ENCODE data around the gene MYCL.

Gene MYCL

DNA sequence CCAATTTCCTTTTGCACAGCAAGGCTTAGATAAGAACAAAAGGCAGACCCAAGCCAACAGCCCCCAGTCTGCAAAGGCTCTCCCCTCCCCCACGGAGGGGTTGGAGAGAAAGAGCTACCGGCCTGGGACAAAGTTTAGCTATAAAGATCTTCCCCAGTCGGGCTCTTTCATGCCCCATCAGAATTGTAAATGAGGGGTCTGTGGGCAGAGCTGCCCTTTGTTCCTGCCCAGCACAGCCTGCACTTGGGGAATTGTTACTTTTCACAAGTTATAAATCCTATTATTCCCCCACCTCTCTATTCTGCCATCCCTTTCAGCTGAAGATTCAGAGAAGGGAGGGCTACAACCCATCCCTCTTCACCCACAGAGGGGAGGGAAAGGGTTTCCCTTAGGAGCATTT lies 3.5 kb downstream of the MYCL start:
- H3K9me3 ChIP-seq (ENCODE audit: control insufficient read depth, low read length), result no peaks in the 10 kb centered on the region
- no peak overlapping the region for H3K9ac ChIP-seq (ENCODE audit: low read length)
- peaks cover 45% of the 10 kb centered on the region for H3K4me1 ChIP-seq (ENCODE audit: control insufficient read depth, insufficient read depth, low read length)
- no peaks in the 10 kb centered on the region for H3K36me3 ChIP-seq (ENCODE audit: control insufficient read depth, insufficient read depth, low read length, severe bottlenecking)
- peaks cover 24% of the 10 kb centered on the region for H3K27me3 ChIP-seq (replicated peaks; ENCODE audit: control insufficient read depth, insufficient read depth, low read length)
- no peak for DNase-seq (ENCODE audit: low read depth)
- no peak overlapping the region for H3K4me3 ChIP-seq (ENCODE audit: low read length)

DNA sequence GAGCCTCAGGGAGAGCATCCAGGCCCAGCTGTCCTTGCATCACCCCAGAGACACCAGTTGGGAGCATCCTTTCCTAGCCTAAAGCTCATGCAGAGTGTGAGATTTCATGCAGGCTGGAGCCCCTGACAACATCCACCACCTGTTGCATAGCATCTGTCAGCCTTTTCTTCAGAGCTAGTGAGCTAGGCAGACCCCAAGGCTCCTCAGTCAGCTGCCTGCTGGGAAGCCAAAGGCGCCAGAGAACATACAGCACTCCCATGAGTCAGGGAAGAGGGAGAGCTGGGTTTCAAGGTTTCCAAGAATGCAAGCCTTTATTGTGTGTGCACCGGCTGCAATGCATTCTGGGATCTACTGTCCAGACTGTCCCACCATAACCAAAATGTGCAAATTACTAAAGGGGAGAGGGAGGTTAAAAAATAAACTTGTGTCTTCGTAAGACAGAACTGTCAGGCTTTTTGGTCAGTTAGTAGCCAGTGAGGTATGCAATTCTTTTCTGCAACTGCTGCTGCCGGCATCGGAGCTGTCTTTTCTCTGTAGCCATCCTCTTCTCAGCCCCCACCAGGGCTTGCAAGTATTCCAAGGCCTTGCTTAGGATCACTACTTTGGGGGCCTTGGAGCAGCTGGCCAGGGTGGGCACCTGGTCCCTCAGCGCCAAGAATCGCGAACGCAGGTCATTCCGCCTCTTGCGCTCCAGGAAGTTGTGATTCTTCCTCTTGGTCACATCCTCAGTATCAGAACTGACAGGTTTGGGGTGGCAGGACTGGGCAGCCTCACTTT lies 4.6 kb downstream of the MYCL start:
- H3K27me3 ChIP-seq (replicated peaks; ENCODE audit: control insufficient read depth, insufficient read depth, low read length), result peaks cover 15% of the 10 kb centered on the region
- peaks cover 55% of the 10 kb centered on the region for H3K4me1 ChIP-seq (ENCODE audit: control insufficient read depth, insufficient read depth, low read length)
- no peaks in the 10 kb centered on the region for H3K36me3 ChIP-seq (ENCODE audit: control insufficient read depth, insufficient read depth, low read length, severe bottlenecking)
- no peak overlapping the region for H3K4me3 ChIP-seq (ENCODE audit: low read length)
- no peak overlapping the region for H3K9ac ChIP-seq (ENCODE audit: low read length)
- H3K9me3 ChIP-seq (ENCODE audit: control insufficient read depth, low read length), result no peaks in the 10 kb centered on the region
- DNase-seq (ENCODE audit: low read depth), result peak; percentile 46

DNA sequence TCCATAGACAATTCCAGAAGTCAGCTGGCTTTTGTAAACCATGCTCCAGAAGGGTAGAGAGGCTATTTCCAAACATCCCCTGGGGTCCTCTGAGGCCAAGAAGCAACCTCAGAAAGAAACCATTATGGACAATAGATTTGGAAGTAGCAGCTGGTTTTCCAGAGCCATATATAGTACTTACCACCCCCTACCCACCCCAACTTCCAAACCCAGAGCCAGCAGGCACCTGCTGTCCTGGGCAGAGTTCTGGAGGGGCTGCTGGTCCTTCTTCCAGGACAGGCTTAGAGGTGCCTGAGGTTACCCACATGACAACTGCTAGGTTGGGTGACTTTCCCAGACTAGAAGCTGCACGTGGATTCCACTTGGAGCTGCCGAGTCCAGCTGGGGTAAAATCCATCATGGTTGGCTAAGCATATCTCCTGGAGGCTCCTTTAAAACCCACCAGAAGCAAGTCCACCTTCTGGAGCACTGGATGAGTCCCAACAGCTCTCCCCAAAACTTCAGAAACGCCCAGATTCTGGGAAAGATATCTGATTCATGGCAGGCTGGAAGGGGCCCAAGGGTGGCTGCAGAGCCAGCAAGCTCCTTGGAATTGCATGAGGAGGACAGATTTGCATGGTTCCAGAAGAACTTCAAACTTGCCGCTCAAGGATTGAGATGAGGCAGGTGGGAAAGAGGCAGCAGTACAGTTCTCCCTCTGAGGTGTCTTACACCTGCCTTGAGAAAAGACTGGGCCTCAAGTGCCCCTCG lies 5.8 kb downstream of the MYCL start:
- Histone ChIP-seq H3K36me3 (ENCODE audit: control insufficient read depth, insufficient read depth, low read length, severe bottlenecking) (no peaks in the 10 kb centered on the region), H3K9me3 (ENCODE audit: control insufficient read depth, low read length) (no peaks in the 10 kb centered on the region), H3K4me1 (ENCODE audit: control insufficient read depth, insufficient read depth, low read length) (peaks cover 55% of the 10 kb centered on the region), H3K27me3 (replicated peaks; ENCODE audit: control insufficient read depth, insufficient read depth, low read length) (peaks cover 15% of the 10 kb centered on the region), H3K9ac (ENCODE audit: low read length) (no peak overlapping the region), H3K4me3 (ENCODE audit: low read length) (peak overlapping the region; percentile 23)
- DNase-seq (ENCODE audit: low read depth), result no peak

DNA sequence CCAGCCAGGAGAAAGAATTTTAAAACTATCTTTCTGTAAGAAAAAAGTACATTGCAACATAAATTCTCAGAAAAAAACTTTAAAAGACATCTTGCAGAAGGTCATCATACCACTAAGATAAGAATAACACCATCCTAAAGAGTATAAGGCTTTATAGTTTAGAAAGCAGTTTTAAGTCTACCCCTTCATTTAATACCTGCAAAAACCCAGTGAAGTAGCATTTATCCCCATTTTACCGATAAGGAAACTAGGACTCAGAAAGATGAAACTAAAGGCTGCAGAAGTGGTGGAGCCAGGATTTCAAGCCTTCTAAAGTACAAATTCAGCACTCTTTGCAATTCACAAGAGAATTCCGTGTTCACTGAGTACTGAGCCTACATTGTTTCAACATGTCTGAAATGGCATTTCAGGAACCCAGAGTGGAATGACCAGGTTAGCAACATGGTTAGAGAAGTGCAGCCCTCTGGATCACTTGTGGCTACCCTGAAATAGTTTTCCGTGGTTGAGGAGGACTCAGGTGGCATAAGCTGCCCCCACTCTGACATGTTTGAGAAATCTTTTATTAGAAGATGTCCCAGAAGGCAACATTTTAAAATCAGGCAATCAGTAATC lies 6.7 kb downstream of the MYCL start:
- H3K4me3 ChIP-seq (ENCODE audit: low read length), result no peak overlapping the region
- H3K36me3 ChIP-seq (ENCODE audit: control insufficient read depth, insufficient read depth, low read length, severe bottlenecking), result no peaks in the 10 kb centered on the region
- no peak overlapping the region for H3K9ac ChIP-seq (ENCODE audit: low read length)
- no peaks in the 10 kb centered on the region for H3K9me3 ChIP-seq (ENCODE audit: control insufficient read depth, low read length)
- peaks cover 8% of the 10 kb centered on the region for H3K27me3 ChIP-seq (replicated peaks; ENCODE audit: control insufficient read depth, insufficient read depth, low read length)
- peaks cover 51% of the 10 kb centered on the region for H3K4me1 ChIP-seq (ENCODE audit: control insufficient read depth, insufficient read depth, low read length)
- DNase-seq (ENCODE audit: low read depth), result no peak

DNA sequence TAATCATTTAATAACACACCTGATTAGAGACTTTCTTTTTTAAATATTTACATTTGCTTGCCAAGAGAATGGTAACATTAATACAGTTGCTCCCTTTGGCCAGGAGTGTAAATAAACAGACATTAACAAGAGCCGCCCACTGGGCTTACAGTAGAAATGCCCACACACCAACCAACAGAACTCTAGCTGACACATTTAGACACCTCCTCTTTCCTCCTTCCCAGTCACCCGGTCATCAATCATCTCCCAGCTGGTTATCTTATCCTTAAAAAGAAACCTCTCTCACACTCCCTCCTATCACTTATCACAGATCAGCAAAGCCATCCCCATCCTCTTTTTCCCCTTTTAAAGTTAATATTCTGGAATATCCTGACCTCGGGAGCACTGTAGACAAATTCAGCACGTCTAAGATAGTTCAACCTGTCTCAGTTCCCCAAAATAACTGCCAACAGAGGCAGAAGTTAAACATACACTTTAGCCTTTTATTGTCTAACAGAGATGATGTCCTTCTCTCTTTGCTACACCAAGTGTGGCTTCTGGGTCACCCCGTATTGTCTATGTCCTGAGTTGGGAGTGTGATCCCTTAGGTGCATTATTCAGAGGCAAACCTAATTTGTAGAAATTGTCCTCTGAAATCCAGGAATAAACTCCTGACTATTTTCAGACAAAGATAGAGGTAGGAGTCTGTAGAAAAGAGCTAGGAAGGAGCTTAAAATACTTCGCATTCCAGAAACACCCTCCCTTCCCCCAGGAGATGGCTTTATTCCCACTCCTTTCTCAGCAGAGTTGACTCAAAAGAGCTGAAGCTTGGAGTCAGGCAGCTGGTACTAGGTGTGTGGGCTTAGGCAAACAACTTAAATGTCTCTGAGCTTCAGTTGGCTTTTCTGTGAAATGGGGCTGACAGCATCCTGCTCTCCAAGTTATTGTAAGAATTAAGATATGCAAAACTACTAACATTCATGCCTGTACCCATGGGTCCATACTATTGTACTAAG lies 8.8 kb downstream of the MYCL start:
- H3K4me3 ChIP-seq (ENCODE audit: low read length), result peak overlapping the region; percentile 53
- peak; percentile 71 for DNase-seq (ENCODE audit: low read depth)
- no peaks in the 10 kb centered on the region for H3K9me3 ChIP-seq (ENCODE audit: control insufficient read depth, low read length)
- no peaks in the 10 kb centered on the region for H3K27me3 ChIP-seq (replicated peaks; ENCODE audit: control insufficient read depth, insufficient read depth, low read length)
- no peak overlapping the region for H3K9ac ChIP-seq (ENCODE audit: low read length)
- no peaks in the 10 kb centered on the region for H3K36me3 ChIP-seq (ENCODE audit: control insufficient read depth, insufficient read depth, low read length, severe bottlenecking)
- H3K4me1 ChIP-seq (ENCODE audit: control insufficient read depth, insufficient read depth, low read length), result peaks cover 51% of the 10 kb centered on the region

DNA sequence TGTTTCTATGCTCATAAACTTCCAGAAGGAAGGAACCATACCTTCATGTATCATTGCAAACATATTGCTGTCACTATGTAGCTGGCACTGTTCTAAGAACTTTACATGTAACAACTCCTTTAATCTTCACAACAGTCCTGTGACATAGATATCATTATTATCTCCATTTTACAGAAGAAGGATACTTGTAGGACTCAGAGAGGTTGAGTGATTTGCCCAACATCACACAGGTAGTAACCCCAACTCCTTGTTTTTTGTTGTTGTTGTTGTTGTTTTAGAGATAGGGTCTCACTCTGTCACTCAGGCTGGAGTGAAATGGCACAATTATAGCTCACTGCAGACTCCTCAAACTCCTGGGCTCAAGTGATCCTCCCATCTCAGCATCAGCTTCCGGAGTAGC lies 10.8 kb downstream of the MYCL start:
- Histone ChIP-seq H3K9me3 (ENCODE audit: control insufficient read depth, low read length) (no peaks in the 10 kb centered on the region), H3K36me3 (ENCODE audit: control insufficient read depth, insufficient read depth, low read length, severe bottlenecking) (no peaks in the 10 kb centered on the region), H3K4me3 (ENCODE audit: low read length) (no peak overlapping the region), H3K9ac (ENCODE audit: low read length) (no peak overlapping the region), H3K4me1 (ENCODE audit: control insufficient read depth, insufficient read depth, low read length) (peaks cover 36% of the 10 kb centered on the region), H3K27me3 (replicated peaks; ENCODE audit: control insufficient read depth, insufficient read depth, low read length) (no peaks in the 10 kb centered on the region)
- DNase-seq (ENCODE audit: low read depth), result no peak

DNA sequence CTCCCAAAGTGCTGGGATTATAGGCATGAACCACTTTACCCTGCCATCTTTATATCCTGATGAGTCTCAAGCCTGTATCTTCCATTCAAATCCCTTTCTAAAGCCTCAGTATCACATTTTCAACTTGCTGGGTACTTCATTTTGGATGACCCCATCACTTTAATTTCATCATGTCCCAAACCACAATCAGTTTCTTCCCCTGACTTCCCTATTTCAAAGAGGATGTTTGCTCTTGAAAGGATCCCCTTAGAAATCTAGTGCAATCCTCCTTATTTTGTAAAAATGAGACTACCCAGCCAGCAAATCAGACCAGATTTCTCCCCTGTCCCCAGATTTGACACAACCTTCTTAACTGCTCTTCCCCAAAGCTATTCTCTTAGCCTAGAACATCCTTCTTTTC lies 11.4 kb downstream of the MYCL start:
- Histone ChIP-seq H3K36me3 (ENCODE audit: control insufficient read depth, insufficient read depth, low read length, severe bottlenecking) (no peaks in the 10 kb centered on the region), H3K4me1 (ENCODE audit: control insufficient read depth, insufficient read depth, low read length) (peaks cover 30% of the 10 kb centered on the region), H3K9me3 (ENCODE audit: control insufficient read depth, low read length) (no peaks in the 10 kb centered on the region), H3K9ac (ENCODE audit: low read length) (no peak overlapping the region), H3K27me3 (replicated peaks; ENCODE audit: control insufficient read depth, insufficient read depth, low read length) (no peaks in the 10 kb centered on the region), H3K4me3 (ENCODE audit: low read length) (no peak overlapping the region)
- no peak for DNase-seq (ENCODE audit: low read depth)

DNA sequence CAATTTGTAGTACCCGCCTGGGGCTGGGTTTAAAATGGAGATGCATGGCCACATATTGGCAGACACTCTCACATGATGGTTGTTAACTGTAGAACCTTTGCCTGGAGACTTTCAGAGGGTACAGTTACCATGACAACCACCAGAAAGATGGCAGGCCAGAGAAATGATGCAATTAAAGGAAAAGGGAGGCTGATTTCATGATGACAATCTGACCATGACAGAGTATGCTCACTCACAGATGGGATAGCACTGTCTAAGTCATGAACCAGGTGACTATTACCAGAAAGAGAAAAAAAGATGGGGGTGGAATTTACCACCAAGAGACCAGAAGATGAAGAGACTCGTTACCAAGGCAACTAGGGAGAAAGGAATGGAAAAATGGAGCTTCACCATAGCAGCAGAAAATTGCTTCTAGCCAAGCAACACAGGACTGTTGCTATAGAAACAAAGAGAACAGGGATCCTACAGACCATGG lies 14.9 kb downstream of the MYCL start:
- DNase-seq (ENCODE audit: low read depth), result no peak
- no peak overlapping the region for H3K4me3 ChIP-seq (ENCODE audit: low read length)
- no peaks in the 10 kb centered on the region for H3K27me3 ChIP-seq (replicated peaks; ENCODE audit: control insufficient read depth, insufficient read depth, low read length)
- H3K9ac ChIP-seq (ENCODE audit: low read length), result no peak overlapping the region
- peaks cover 8% of the 10 kb centered on the region for H3K4me1 ChIP-seq (ENCODE audit: control insufficient read depth, insufficient read depth, low read length)
- no peaks in the 10 kb centered on the region for H3K36me3 ChIP-seq (ENCODE audit: control insufficient read depth, insufficient read depth, low read length, severe bottlenecking)
- H3K9me3 ChIP-seq (ENCODE audit: control insufficient read depth, low read length), result no peaks in the 10 kb centered on the region

DNA sequence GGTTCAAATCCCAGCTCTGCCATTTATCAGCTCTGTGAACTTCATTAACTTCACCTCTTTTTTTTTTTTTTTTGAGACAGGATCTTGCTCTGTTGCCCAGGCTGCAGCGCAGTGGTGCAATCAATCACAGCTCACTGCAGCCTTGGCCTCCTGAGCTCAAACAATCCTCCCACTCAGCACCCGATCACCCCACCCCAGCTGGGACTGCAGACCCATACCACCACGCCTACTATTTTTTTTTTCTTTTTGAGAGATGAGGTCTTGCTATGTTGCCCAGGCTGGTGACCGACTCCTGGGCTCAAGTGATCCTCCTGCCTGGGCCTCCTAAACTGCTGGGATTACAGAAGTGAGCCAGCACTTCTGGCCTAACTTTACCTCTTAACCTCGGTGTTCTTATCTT lies 16.2 kb downstream of the MYCL start:
- Histone ChIP-seq H3K4me3 (ENCODE audit: low read length) (no peak overlapping the region), H3K4me1 (ENCODE audit: control insufficient read depth, insufficient read depth, low read length) (peaks cover 13% of the 10 kb centered on the region), H3K9ac (ENCODE audit: low read length) (no peak overlapping the region), H3K27me3 (replicated peaks; ENCODE audit: control insufficient read depth, insufficient read depth, low read length) (no peaks in the 10 kb centered on the region), H3K36me3 (ENCODE audit: control insufficient read depth, insufficient read depth, low read length, severe bottlenecking) (no peaks in the 10 kb centered on the region), H3K9me3 (ENCODE audit: control insufficient read depth, low read length) (no peaks in the 10 kb centered on the region)
- DNase-seq (ENCODE audit: low read depth), result no peak

DNA sequence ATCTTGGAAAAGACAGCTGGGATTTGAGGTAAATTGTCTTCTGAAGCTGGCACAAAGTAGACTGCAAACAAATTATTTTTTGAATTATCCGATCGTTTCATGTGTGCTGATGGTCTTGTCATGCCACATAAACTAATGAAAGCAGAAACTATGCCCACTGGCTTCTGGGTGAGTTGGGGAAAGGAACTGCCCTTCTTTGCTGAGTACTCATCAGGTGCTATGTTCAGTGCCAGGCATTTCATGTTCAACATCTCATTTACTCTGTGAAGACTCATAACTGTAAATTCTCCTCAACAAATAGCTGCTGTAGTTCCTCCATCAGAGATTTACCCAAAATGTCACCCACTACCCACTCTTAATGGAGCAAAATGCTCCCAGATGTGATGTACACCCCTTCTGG lies 19.6 kb downstream of the MYCL start:
- Histone ChIP-seq H3K27me3 (replicated peaks; ENCODE audit: control insufficient read depth, insufficient read depth, low read length) (no peaks in the 10 kb centered on the region), H3K36me3 (ENCODE audit: control insufficient read depth, insufficient read depth, low read length, severe bottlenecking) (no peaks in the 10 kb centered on the region), H3K4me1 (ENCODE audit: control insufficient read depth, insufficient read depth, low read length) (peaks cover 13% of the 10 kb centered on the region), H3K9me3 (ENCODE audit: control insufficient read depth, low read length) (no peaks in the 10 kb centered on the region), H3K9ac (ENCODE audit: low read length) (peak overlapping the region; percentile 95), H3K4me3 (ENCODE audit: low read length) (peak overlapping the region; percentile 98)
- DNase-seq (ENCODE audit: low read depth), result no peak

Measured in adipocyte (in vitro differentiated cells).